ENCODE data around the gene SIN3B.

SIN3B gene

DNA sequence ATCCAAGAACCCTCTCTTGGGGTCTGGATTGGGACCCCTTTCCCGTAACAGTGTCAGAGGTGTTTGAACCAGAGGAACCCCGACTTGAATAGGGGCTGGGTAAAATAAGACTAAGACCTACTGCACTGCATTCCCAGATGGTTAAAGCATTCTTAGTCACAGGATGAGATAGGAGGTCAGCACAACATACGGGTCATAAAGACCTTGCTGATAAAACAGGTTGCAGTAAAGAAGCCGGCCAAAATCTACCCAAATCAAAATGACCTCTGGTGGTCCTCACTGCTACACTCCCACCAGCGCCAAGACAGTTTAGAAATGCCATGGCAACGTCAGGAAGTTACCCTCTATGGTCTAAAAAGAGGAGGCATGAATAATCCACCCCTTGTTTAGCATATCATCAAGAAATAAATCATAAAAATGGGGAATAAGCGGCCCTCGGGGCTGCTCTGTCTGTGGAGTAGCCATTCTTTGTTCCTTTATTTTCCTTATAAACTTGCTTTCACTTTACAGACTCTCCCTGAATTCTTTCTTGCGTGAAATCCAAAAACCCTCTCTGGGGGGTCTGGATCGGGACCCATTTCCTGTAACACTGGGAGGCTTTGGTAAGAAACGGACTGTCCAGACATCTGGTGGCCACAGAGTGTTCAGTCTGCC is 4.4 kb upstream of the SIN3B start:
- no peak for DNase-seq (ENCODE audit: low read depth in 3 of 3)

DNA sequence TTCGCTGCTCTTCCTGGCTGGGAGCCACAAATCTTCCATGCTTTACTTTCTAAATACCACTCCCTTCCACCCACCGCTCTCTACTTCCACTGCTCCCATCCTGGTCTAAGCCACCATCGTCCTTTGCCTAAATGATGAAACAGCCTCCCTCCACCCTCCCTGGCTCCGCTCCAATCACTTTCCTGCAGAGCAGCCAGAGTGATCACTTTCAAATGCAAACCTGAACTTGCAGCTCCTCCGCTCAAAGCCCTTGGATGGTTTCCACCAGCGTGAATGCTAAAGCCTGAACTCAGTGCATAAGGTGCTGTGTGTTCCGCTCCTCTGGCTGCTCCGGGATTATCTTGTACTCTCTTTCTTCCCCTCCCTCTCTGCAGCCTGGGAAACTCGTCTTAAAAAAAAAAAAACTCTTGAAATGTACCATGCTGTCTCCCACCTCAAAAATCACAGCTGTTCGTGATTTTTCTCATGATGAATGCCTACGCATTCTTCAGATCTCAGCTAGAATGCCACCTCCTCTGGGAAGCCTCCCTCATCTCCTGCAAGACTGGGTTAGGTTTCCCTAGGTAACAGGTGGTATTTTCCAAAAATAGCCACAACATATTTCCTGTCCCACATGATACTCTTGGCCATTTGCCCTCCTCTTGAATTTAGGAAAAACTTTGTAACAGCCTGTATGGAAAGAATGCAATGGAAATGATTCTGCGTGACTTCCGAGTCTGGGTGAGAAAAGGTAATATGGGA is 3.7 kb upstream of the SIN3B start:
- DNase-seq (ENCODE audit: low read depth in 3 of 3) = no peak

DNA sequence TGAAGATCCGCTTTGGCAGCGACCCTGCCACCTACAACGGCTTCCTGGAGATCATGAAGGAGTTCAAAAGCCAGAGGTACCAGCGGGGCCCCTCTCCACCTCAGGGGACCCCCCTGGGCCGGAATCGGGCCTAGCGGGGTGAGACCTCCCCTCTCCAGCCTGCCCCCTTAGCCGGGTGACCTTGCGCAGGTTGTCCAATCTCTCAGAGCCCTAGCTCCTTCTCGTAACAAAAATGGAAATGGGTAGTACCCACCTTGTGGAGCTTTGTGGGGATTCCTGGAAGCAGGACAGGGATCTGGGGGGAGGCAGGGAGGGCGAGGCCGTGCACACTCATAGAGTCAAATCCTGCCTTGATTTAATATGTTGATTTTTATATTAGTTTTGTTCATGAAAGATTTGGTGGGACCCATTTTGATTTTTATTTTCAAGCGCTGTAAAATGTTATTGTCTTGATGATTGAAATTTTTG is 658 bp downstream of the SIN3B start:
- DNase-seq (ENCODE audit: low read depth in 3 of 3) = no peak

GRCh38 chr19:16830679-16831078 is 1.5 kb downstream of the SIN3B start:
- DNase-seq (ENCODE audit: low read depth in 3 of 3) = no peak

DNA sequence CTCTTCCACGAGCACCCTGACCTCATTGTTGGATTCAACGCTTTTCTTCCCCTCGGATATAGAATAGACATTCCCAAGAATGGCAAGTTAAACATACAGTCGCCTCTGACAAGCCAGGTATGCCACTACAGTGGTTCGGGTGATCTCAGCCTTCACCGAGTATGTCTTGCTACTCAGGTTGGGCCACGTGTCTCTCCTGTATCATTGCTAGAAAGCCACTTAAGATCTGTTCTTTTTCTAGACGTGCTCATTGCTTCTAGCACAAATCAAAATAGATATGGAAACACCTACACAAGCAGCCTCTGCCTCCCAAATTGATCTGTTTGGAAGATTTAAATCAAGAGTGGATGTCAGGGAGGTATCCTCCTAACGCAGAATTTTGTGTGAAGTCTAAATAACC is 2.3 kb downstream of the SIN3B start:
- no peak for DNase-seq (ENCODE audit: low read depth in 3 of 3)

GRCh38 chr19:16834747-16835146 is 5.5 kb downstream of the SIN3B start:
- peak in 1 of 3 experiments; percentile 12 for DNase-seq (ENCODE audit: low read depth in 3 of 3)

DNA sequence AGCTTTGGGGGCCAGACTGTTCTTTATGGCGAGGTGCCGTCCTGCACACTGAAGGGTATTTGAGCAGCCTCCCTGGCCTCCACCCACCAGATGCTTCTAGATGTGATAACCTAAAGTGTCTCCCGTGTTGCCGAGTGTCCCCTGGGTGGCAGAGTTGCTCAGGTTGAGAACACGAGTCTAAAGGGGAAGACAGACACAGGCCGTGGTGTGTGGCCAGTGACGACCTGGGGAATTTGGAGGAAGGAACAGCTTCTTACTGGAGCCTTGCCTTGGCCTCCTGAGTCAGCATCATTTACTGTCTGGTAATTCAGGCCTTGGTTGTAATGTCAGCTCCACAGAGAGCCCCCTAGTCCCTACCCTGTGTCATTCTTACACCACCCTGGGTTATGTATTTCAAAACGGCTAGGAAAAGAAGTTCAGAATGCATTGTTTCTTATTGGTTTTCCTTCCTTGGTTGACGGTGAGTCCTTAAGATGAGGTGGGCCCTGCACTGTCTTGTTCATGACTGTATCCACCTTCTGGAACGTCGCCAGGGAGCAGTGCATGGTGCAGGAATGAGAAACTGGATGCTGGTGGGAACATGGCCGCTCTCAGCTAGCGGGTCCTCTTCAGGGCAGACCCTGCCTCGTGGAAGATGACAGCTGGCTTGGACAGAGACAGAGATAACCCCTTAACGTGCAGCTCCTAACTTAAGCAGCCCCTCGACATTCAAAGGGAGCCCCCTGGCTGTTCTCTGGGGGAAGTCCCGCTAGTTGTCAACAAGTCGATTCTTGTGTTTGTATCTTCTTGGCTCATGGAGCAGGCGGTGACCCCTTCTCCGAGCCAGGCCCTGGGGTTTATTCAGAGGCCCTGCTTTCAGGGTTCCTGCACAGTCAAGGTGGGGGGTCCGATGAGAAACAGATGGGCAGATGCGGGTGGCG is 7.2 kb downstream of the SIN3B start:
- no peak for DNase-seq (ENCODE audit: low read depth in 3 of 3)

DNA sequence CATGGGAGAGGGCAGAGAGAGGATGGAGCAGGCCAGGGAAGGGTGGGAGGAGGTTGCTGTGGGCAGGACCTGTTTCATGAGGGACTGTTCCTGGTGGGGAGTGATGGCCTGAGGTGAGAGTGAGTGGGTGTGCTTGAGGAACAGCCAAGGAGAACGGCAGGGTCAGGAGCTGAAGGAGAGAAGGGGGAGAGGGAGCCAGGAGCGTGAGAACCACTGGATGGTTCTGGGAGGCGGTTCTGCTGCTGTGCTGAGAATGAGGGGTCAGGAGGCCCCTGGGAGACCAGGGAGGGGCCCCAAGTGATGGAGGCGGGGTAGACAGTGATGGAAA is 7.8 kb downstream of the SIN3B start:
- DNase-seq (ENCODE audit: low read depth in 3 of 3) = no peak

GRCh38 chr19:16841391-16841926 is 12.3 kb downstream of the SIN3B start:
- no peak for DNase-seq (ENCODE audit: low read depth in 3 of 3)

GRCh38 chr19:16846901-16847300 is 17.7 kb downstream of the SIN3B start:
- DNase-seq (ENCODE audit: low read depth in 3 of 3) = no peak

DNA sequence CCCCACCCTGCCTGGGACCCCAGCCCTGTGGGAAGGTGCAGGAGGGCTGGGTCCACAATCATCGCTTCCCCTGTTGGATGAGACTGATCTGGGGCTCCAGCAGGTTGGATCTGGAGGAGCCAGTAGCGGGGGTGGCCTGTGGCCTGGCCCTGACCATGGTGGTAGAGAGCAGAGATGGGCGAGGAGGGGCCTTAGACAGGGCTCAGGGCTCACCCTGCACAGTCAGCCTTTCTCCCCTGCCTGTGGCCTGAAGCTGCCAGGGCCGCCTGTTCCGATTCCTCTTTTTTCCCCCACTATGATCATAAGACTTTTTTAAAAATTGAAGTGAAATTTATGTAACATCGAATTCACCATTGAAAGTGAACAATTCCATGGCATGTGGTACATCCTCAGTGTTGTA is 18.2 kb downstream of the SIN3B start:
- no peak for DNase-seq (ENCODE audit: low read depth in 3 of 3)

GRCh38 chr19:16849168-16849567 is 20.0 kb downstream of the SIN3B start:
- DNase-seq (ENCODE audit: low read depth in 3 of 3) = no peak

GRCh38 chr19:16850133-16850532 is 20.9 kb downstream of the SIN3B start:
- no peak for DNase-seq (ENCODE audit: low read depth in 3 of 3)

DNA sequence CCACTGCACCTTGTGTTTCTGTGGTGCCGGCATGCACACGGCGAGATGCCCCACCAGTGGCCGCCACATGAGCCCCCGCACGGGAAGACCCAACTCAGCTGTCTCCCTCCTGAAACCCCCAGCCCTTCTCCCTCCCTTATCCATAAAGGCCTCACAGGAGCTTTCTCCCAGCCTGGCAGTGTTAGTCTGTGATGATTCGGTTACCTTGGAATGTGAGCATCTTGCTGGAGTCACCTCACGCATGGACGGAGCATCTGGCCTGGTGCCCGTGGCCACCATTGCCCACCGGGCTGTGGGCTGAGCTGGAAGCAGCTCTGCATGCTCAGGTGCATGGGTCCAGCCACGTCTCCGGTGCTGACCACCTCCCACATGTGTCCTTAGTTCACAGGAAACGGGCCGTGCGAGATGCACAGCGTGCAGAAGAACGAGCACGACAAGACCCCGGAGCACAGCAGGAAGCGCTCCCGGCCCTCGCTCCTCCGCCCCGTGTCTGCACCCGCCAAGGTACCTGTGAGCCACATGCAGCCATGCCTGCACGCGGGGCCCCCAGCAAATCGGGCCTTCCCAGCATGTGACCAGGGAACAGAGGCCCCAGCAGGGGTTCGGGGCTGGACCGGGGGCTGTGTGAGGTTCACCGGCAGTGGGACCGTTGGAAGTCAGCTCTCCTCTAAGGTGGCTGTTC is 22.0 kb downstream of the SIN3B start:
- DNase-seq (ENCODE audit: low read depth in 3 of 3) = no peak

- no peak for DNase-seq (ENCODE audit: low read depth in 3 of 3)
Observed at GRCh38 chr19:16853066-16853465, 23.9 kb downstream of the SIN3B start.

- no peak for DNase-seq (ENCODE audit: low read depth in 3 of 3)
Observed at GRCh38 chr19:16856091-16856490, 26.9 kb downstream of the SIN3B start.

- DNase-seq (ENCODE audit: low read depth in 3 of 3) = no peak
Observed at GRCh38 chr19:16859626-16860025, 30.4 kb downstream of the SIN3B start.

GRCh38 chr19:16860118-16860517 is 30.9 kb downstream of the SIN3B start:
- DNase-seq (ENCODE audit: low read depth in 3 of 3) = no peak

- DNase-seq (ENCODE audit: low read depth in 3 of 3) = no peak
Observed at GRCh38 chr19:16861011-16861410, 31.8 kb downstream of the SIN3B start.

GRCh38 chr19:16861834-16862233 is 32.6 kb downstream of the SIN3B start:
- DNase-seq (ENCODE audit: low read depth in 3 of 3) = no peak

DNA sequence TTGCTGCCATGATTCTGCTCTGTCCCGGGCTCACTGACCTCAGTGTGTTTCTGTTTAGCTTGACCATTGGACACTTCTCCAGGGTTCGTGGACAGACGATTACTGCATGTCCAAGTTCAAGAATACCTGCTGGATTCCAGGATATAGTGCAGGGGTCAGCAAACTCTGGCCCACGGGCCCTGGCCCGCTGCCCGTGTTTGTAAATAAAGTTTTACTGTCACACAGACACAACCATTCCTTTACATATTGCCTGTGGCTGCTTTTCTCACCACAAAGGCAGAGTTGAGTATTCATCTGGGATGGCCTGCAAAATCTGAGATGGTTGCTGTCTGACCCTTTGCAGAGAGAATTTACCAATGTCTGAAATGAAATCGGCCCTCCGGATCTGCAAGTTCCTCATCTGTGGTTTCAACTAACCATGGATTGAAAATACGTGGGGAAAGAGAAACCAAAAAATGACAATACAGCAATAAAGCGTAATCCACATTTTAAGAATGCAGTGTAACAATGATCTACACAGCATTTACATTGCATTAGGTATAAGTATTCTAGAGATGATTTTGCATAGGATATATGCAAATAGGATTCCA is 33.7 kb downstream of the SIN3B start:
- no peak for DNase-seq (ENCODE audit: low read depth in 3 of 3)
